Measurements from ENCODE around the gene OPN4. TPM values are rescaled to one million over a fixed set of nuclear protein-coding genes. Genes with fewer than 3 reads are reported as not detected.
A peak's percentile ranks its signal among the peaks of the same experiment; 100 is the strongest.

Gene OPN4
- total RNA-seq, 1 experiment from 2014 or later = not detected

GRCh38 chr10:86661161-86662025, 7.0 kb downstream of the OPN4 start:
- CTCF ChIA-PET = no interaction called here
- peaks cover 13% of the 10 kb centered on the region for H3K4me1 ChIP-seq (ENCODE audit: insufficient read depth, low read length)
- TF ChIP-seq CTCF (conservative IDR thresholded peaks at IDR 0.05; ENCODE audit: low read depth, low read length) = no peak
- TF ChIP-seq EZH2 (IDR thresholded peaks at IDR 0.05; ENCODE audit: low read length, unreplicated experiment) = no peak
- no peak for TF ChIP-seq EZH2phosphoT487 (IDR thresholded peaks at IDR 0.05; ENCODE audit: borderline replicate concordance, low read length)
- no peak overlapping the region for H3K4me2 ChIP-seq (ENCODE audit: low read length)
- no peaks in the 10 kb centered on the region for H3K79me2 ChIP-seq (ENCODE audit: low read length)
- H2AFZ ChIP-seq (ENCODE audit: low read length) = no peak overlapping the region
- H3K36me3 ChIP-seq (ENCODE audit: low read depth, low read length) = no peaks in the 10 kb centered on the region
- DNase-seq (no peak), ATAC-seq (0 out of 2 replicates have a peak, but pooled peaks have one; percentile 21)
- H3K27ac ChIP-seq (ENCODE audit: low read length) = no peak overlapping the region
- H3K9me3 ChIP-seq (ENCODE audit: low read length) = no peaks in the 10 kb centered on the region
- H3K4me3 ChIP-seq (ENCODE audit: low read length) = no peak overlapping the region
- H3F3A ChIP-seq (ENCODE audit: low read length, unreplicated experiment) = no peaks in the 10 kb centered on the region
- H4K20me1 ChIP-seq (ENCODE audit: low read length) = no peaks in the 10 kb centered on the region
- POLR2A ChIA-PET (ENCODE audit: unreplicated experiment) = no interaction called here
- no peaks in the 10 kb centered on the region for H3K27me3 ChIP-seq (ENCODE audit: low read length)
- BruUV-seq (replicated peaks) = no TSS peak
- no peak overlapping the region for H3K9ac ChIP-seq (ENCODE audit: low read length)
- intact Hi-C loops (cut with micrococcal nuclease) = no loop called here
- no peaks in the 10 kb centered on the region for H3K9me2 ChIP-seq (replicated peaks; ENCODE audit: low read length)

GRCh38 chr10:86662186-86663045, 8.1 kb downstream of the OPN4 start:
- no peak overlapping the region for H2AFZ ChIP-seq (ENCODE audit: low read length)
- H3K4me3 ChIP-seq (ENCODE audit: low read length) = no peak overlapping the region
- ATAC-seq = no peak
- no peak for TF ChIP-seq EZH2 (IDR thresholded peaks at IDR 0.05; ENCODE audit: low read length, unreplicated experiment)
- TF ChIP-seq CTCF (conservative IDR thresholded peaks at IDR 0.05; ENCODE audit: low read depth, low read length) = no peak
- TF ChIP-seq EZH2phosphoT487 (IDR thresholded peaks at IDR 0.05; ENCODE audit: borderline replicate concordance, low read length) = no peak
- no peaks in the 10 kb centered on the region for H3K79me2 ChIP-seq (ENCODE audit: low read length)
- no peaks in the 10 kb centered on the region for H3K27me3 ChIP-seq (ENCODE audit: low read length)
- no peaks in the 10 kb centered on the region for H3K9me3 ChIP-seq (ENCODE audit: low read length)
- H3K36me3 ChIP-seq (ENCODE audit: low read depth, low read length) = no peaks in the 10 kb centered on the region
- no TSS peak for BruUV-seq (replicated peaks)
- intact Hi-C loops (cut with micrococcal nuclease) = no loop called here
- H3K9me2 ChIP-seq (replicated peaks; ENCODE audit: low read length) = no peaks in the 10 kb centered on the region
- peaks cover 22% of the 10 kb centered on the region for H3K4me1 ChIP-seq (ENCODE audit: insufficient read depth, low read length)
- no peak overlapping the region for H3K4me2 ChIP-seq (ENCODE audit: low read length)
- no peak overlapping the region for H3K27ac ChIP-seq (ENCODE audit: low read length)
- ChIA-PET CTCF (no interaction called here), POLR2A (ENCODE audit: unreplicated experiment) (no interaction called here)
- no peaks in the 10 kb centered on the region for H3F3A ChIP-seq (ENCODE audit: low read length, unreplicated experiment)
- no peak overlapping the region for H3K9ac ChIP-seq (ENCODE audit: low read length)
- DNase-seq = no peak
- H4K20me1 ChIP-seq (ENCODE audit: low read length) = no peaks in the 10 kb centered on the region

All from PC-3 (cell line).